Left lung (tissue), 10 donors: ENCODE data around the gene ZNF148. TPM values are rescaled to one million over a fixed set of nuclear protein-coding genes. Genes with fewer than 3 reads are reported as not detected.
A peak's percentile ranks its signal among the peaks of the same experiment; 100 is the strongest.

Experiments
- ATAC-seq: fragments of 200-7000 bp; cut with Tn5 transposase; one replicate; pipeline ENCODE4 v1.9.1; 2020; ENCODE audit warnings: moderate library complexity
- DNase-seq, 4 donors: peaks; one replicate each; pipeline ENCODE4 v3.0.0-alpha.2; 2013 to 2020
- H3K27ac ChIP-seq, 2 donors: fragments of 200-600 bp; sonication (generic) in 1 of 2; one replicate each; pipeline versions ENCODE4 v1.5.0 to v1.8.0; 2020 to 2021
- H3K27me3 ChIP-seq, 2 donors: fragments of 200-600 bp; sonication (generic) in 1 of 2; one replicate each; pipeline versions ENCODE4 v1.5.0 to v1.8.0; 2020 to 2021
- H3K36me3 ChIP-seq, 2 donors: fragments of 200-600 bp; sonication (generic) in 1 of 2; one replicate each; pipeline versions ENCODE4 v1.5.0 to v1.8.0; 2020 to 2021
- H3K4me1 ChIP-seq, 2 donors: fragments of 200-600 bp; one replicate each; pipeline ENCODE4 v1.8.0; 2021
- H3K4me3 ChIP-seq, 2 donors: fragments of 200-600 bp; sonication (generic) in 1 of 2; one replicate each; pipeline versions ENCODE4 v1.5.0 to v1.8.0; 2020 to 2021; ENCODE audit warnings: mild to moderate bottlenecking in 1 of 2
- H3K9me3 ChIP-seq, 2 donors: fragments of 200-600 bp; sonication (generic) in 1 of 2; one replicate each; pipeline versions ENCODE4 v1.5.0 to v1.8.0; 2020 to 2021
- CTCF ChIP-seq, 2 donors: fragments of 200-600 bp; sonication (generic) in 1 of 2; IDR thresholded peaks; one replicate each; pipeline versions ENCODE4 v1.5.0 to v1.8.0; 2021; ENCODE audit warnings: antibody characterized with exemption in 2 of 2
- intact Hi-C, 2 donors: fragments of 100-400 bp; cut with DNase I; formaldehyde crosslinking; loops; one replicate each; pipeline versions ENCODE4 v1.11.2 to v1.14.2; 2022
- polyA plus RNA-seq, 6 donors: library from polyadenylated mRNA; unstranded; fragments of 120-200 nt; gene quantifications; one replicate each; pipeline ENCODE4 v1.2.1, GENCODE V29; 2013; ENCODE audit not compliant: insufficient read length in 6 of 6
- total RNA-seq, 2 donors: library from RNA; stranded (reverse); fragmentation: NEBNext Ultra II Directional; extraction: Animal tissue kit (Norgen Biotek cat#: 25700); gene quantifications; one replicate each; pipeline ENCODE4 v1.2.1, GENCODE V29; 2021
- donor health status: DM: no; HTN: yes; CAD: no.
- donor health status: DM: no; HTN: no; CAD: no.

ZNF148 gene
- total and polyA plus RNA-seq, 8 donors = 35.2 to 44.9 (median 40.3) TPM

- Histone ChIP-seq H3K4me3 (peak overlapping the region; percentile 44 to 53), H3K4me1 (peaks cover 0 to 13% of the 10 kb centered on the region in 2 donors), H3K27ac (no peak overlapping the region), H3K9me3 (no peaks in the 10 kb centered on the region), H3K27me3 (peaks cover 16 to 56% of the 10 kb centered on the region in 2 donors), H3K36me3 (no peaks in the 10 kb centered on the region)
- no peak for TF ChIP-seq CTCF (IDR thresholded peaks at IDR 0.05)
- intact Hi-C loops = no loop called here
- peak in 1 of 4 donors; percentile 76 for DNase-seq
- peak; percentile 81 for ATAC-seq
Measured at GRCh38 chr3:125212091-125212508, 163.0 kb downstream of the ZNF148 start.

- H3K36me3 ChIP-seq = no peaks in the 10 kb centered on the region
- H3K27me3 ChIP-seq = peaks cover 16 to 56% of the 10 kb centered on the region in 2 donors
- peak overlapping the region; percentile 44 to 53 for H3K4me3 ChIP-seq
- H3K9me3 ChIP-seq = no peaks in the 10 kb centered on the region
- TF ChIP-seq CTCF (IDR thresholded peaks at IDR 0.05) = no peak
- DNase-seq (no peak), ATAC-seq (peak; percentile 31)
- intact Hi-C loops = no loop called here
- peaks cover 0 to 13% of the 10 kb centered on the region in 2 donors for H3K4me1 ChIP-seq
- H3K27ac ChIP-seq = no peak overlapping the region
Measured at GRCh38 chr3:125211523-125212090, 163.5 kb downstream of the ZNF148 start.

- Histone ChIP-seq H3K9me3 (no peaks in the 10 kb centered on the region), H3K36me3 (no peaks in the 10 kb centered on the region), H3K4me1 (peaks cover 0 to 13% of the 10 kb centered on the region in 2 donors), H3K4me3 (no peak overlapping the region), H3K27me3 (peaks cover 12 to 32% of the 10 kb centered on the region in 2 donors), H3K27ac (no peak overlapping the region)
- TF ChIP-seq CTCF (IDR thresholded peaks at IDR 0.05) = no peak
- ATAC-seq (no peak), DNase-seq (no peak)
- intact Hi-C loops = no loop called here
Measured at GRCh38 chr3:125207949-125208568, 167.1 kb downstream of the ZNF148 start.

- peaks cover 6 to 26% of the 10 kb centered on the region in 2 donors for H3K27me3 ChIP-seq
- H3K36me3 ChIP-seq = no peaks in the 10 kb centered on the region
- H3K4me1 ChIP-seq = peaks cover 0 to 7% of the 10 kb centered on the region in 2 donors
- H3K9me3 ChIP-seq = no peaks in the 10 kb centered on the region
- TF ChIP-seq CTCF (IDR thresholded peaks at IDR 0.05) = no peak
- H3K4me3 ChIP-seq = no peak overlapping the region
- DNase-seq (no peak), ATAC-seq (no peak)
- H3K27ac ChIP-seq = no peak overlapping the region
- intact Hi-C loops = no loop called here
Measured at GRCh38 chr3:125207507-125207906, 167.6 kb downstream of the ZNF148 start.

GRCh38 chr3:125206934-125207333, 168.2 kb downstream of the ZNF148 start:
- peaks cover 0 to 1% of the 10 kb centered on the region in 2 donors for H3K4me1 ChIP-seq
- DNase-seq = no peak
- H3K4me3 ChIP-seq = no peak overlapping the region
- intact Hi-C loops = no loop called here
- no peak overlapping the region for H3K27ac ChIP-seq
- H3K27me3 ChIP-seq = peaks cover under 1 to 20% of the 10 kb centered on the region in 2 donors
- ATAC-seq = no peak
- no peaks in the 10 kb centered on the region for H3K36me3 ChIP-seq
- TF ChIP-seq CTCF (IDR thresholded peaks at IDR 0.05) = no peak
- no peaks in the 10 kb centered on the region for H3K9me3 ChIP-seq
